Right forelimb (tissue), 1 donor: Measurements from ENCODE around the gene RORB.

Experiments
- DNase-seq: peaks from one replicate; pipeline ENCODE4 v3.0.0-alpha.2; 2018

RORB gene

DNA sequence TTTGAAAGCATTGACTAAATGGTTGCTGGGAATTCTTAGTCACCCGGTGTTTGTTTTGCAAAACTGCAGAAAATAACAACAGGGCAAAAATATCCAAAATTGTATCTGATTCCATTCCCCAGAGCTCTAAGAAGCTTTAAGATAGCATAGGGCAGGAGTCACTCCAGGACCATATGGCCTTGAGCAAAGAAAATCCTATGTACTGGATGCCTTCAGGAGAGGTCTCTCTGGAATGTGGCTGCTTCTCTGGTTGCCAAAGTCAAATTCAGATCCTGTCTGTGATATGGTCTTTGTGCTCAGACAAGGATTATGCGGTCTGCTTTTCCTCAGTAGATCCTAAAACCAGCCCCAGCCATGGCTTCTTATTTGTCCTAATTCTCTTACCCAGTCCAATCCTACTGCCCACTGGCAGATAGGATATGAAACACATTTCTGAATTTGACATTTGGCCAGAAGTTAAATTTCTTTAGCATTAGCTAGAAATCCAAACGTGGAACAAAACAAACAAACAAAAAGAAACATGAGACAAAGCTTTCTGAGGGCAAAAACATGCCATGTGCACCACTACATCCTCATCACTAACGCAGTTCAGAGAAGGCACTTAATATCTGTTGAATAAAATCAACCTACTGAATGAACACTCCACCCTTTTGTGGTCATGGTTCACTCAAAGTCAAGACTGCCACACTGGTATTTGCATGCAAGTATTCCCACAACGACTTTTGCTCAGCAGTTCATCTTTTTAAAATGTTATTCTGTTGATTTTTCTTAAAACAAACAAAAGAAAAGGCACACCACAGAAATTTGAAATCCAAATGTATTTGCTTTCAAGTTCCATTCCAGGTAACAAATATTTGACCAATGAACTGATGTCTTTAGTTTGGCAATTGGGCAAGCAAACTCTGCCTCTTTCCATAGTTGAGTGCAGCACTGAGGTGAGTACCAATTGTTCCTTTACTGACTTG lies 224.8 kb downstream of the RORB start:
- no peak for DNase-seq

DNA sequence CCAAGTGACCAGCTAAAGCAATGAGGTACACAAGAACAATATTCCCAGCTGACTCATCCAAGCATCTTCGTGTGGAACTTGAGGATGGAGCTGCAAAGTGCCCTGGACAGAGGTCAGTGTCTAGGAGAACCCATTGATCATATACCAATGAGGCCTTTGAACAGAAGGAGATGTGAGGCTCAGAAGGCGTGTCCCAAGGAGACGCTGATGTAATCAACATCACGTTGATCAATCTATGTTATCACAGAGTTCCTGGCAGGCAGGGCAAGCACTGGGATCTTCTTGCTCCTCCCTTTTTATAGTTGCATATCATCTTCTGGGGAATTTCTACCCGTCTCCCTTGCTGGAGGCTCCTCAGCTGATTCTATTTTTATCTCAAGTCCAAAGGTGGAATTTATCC lies 227.2 kb downstream of the RORB start:
- DNase-seq = no peak

DNA sequence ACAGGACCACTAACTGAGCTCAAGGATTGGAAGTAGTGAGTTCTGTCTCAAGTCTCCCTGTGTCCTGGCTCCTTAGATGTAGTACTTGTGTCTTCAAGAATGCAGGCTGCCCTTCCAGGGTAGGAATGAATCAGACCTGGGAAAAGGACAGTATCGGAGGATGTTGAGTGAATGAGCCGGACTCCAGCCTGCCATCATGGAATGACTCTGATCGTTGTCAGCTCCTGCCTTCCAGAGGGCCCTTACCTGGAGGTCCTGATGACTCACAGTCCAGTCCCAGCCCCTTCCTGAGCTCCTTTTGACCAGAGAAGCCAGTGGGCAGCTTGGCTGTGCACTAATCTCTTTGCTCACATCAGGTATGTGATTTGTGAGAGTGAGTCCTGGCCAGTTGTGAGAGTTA lies 229.4 kb downstream of the RORB start:
- no peak for DNase-seq

DNA sequence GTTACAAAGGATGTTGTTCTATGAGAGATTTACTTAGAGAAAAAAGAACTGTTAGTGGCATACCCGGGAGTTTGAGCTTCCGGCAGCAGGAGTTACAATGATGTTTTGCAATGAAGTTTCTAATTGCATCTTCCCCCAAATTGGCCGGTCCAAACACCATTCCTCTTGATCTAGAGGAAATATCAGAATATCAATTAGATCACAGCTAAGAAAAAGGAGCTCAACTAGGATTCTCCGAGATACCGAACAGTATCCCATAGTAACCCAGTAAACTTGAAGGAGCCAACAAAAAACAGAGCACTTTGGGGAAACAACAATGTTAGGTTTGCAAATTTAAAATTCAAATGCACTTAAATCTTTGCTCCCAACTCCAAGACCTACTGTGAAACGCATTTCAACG lies 231.0 kb downstream of the RORB start:
- no peak for DNase-seq

DNA sequence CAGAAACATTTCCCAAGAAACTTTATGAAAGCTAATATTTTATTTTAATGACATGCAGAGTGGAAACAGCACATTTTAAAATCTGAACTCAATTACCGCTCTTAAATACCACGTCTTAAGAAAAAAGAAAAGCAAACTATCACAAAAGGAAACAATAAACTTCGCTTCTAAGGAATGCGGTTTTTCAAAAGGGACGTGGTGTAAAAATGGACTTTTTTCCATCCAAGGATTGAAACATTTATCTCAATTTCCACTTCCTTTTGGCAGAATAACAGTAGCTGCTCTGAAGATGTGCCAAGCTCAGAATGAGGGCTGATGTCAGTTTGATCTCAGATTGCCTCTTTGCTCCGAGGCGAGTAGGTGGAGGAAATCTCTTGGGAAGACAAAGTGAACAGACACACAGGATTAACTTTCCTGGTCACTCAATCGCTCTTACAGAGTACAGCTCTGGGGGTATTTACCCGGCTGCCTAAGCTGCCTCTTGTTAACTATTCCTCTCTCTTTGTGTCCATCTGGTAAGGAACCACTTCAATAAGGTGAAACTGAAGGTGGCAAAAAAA lies 232.1 kb downstream of the RORB start:
- no peak for DNase-seq

DNA sequence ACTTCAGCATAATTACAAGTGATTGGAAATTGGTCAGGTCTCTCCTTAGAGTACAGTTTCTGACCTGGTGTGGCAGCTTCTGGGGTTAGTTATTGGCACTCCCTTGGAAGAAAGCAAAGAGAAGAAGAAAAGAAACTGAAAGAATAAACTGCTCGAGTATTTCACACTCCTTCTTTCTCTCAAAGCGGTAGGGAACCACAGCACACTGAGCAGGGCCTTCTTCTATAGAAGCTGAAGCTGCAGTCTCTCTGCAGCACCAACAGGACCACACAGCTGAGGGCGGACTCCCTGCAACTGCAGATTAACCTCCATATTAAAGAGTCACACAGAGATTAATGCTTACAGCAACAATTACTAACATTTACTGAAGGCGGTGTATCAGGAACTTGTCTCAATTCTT lies 238.6 kb downstream of the RORB start:
- no peak for DNase-seq

DNA sequence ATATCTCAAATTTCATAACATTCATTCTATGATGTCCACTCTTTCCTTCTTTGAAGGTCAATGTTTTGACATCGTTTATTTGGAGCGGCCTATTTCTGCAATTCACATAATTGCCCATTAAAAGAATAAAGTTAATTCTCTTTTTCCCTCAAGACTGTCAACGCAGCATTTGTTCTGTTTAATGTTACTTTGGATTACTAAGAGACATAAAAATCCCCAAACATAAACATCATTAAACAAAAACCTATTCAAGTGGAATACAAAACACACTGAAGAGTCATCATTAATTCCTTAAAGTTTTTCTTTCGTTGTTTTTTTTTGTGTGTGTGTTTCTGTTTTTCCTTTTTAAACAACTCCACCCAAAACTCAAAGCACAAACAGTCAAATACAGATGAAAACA lies 239.5 kb downstream of the RORB start:
- no peak for DNase-seq

DNA sequence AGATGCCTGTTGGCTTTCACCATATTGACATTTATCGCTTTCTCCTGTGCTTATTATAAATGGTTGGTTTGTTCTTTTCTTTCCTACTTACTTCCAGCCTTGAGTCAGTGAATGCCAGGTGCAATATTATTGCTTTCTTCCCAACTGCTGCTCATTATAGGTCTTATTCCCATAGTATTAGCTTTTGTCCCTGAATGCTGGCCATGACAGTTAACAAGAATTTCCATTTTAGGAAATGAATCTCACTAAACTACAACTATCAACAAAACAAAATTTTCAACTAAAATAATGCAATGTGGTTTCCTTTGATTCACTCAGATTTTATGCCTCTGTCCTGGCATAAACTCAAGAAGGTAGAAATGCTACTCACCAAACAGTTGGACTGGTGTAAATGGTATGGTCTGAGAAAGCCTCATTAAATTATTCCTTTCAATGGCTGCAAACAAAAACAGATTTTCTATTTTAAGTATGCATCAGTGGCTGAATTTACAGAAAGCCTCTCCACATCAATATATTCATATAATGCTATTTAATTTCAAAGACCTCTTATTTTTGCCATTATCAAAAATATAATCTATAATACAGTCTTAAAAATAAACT lies 245.2 kb downstream of the RORB start:
- DNase-seq = no peak
